GM12864 (cell line): ENCODE results near the gene HTR4.

Source experiments
- DNase-seq: peaks from one replicate; pipeline ENCODE4 v3.0.0-alpha.2; 2011; ENCODE audit warnings: low read depth
- H3K4me3 ChIP-seq: 2 replicates; pipeline ENCODE4 v1.5.1; 2011; ENCODE audit warnings: mild to moderate bottlenecking, low read depth, low read length, control low read depth
- CTCF ChIP-seq: IDR thresholded peaks from 2 replicates; pipeline ENCODE4 v1.5.1; 2011; ENCODE audit warnings: low read depth, mild to moderate bottlenecking, moderate library complexity, low read length, control low read depth, inconsistent platforms; ENCODE audit errors: missing control alignments

The HTR4 gene

GRCh38 chr5:148443241-148443640 is 211.1 kb downstream of the HTR4 start:
- no peak for TF ChIP-seq CTCF
- no peak for DNase-seq
- no peak overlapping the region for H3K4me3 ChIP-seq

- DNase-seq: no peak
- TF ChIP-seq CTCF: no peak
Measured at GRCh38 chr5:148438933-148439332, 215.4 kb downstream of the HTR4 start.

GRCh38 chr5:148437249-148437648 is 217.1 kb downstream of the HTR4 start:
- no peak for TF ChIP-seq CTCF
- DNase-seq: no peak
- no peak overlapping the region for H3K4me3 ChIP-seq

More at GRCh38 chr5:148438933-148439332, 215.4 kb downstream of the HTR4 start:
- no peak overlapping the region for H3K4me3 ChIP-seq

GRCh38 chr5:148436029-148436428 is 218.3 kb downstream of the HTR4 start:
- no peak for DNase-seq
- H3K4me3 ChIP-seq: no peak overlapping the region
- no peak for TF ChIP-seq CTCF

- no peak for DNase-seq
- no peak for TF ChIP-seq CTCF
- no peak overlapping the region for H3K4me3 ChIP-seq
Measured at GRCh38 chr5:148433826-148434225, 220.5 kb downstream of the HTR4 start.
